ENCODE measurements around the gene CFAP20.

- TF ChIP-seq CTCF (IDR thresholded peaks at IDR 0.05) (no peak), POLR2A (IDR thresholded peaks at IDR 0.05) (no peak), POLR2AphosphoS5 (IDR thresholded peaks at IDR 0.05) (no peak), EP300 (IDR thresholded peaks at IDR 0.05; ENCODE audit: low read depth) (no peak)
Observed at GRCh38 chr16:58094026-58094425, 35.2 kb downstream of the CFAP20 start.
